Retinal pigment epithelial cell (primary cell): Measurements from ENCODE around the gene C5AR2.
"Not testable (repeated sequence)": the region's sequence is repeated elsewhere in the genome, so short reads cannot be mapped to it uniquely, and the experiment has no call there.

ENCODE experiments used
- DNase-seq: peaks from one replicate; pipeline ENCODE4 v3.0.0-alpha.2; 2010; ENCODE audit warnings: low read depth
- H3K4me3 ChIP-seq: 2 replicates; pipeline ENCODE4 v1.5.1; 2011; ENCODE audit warnings: mild to moderate bottlenecking, low read length, control low read depth, moderate library complexity
- TF ChIP-seq, protein P1 (sequence below): conservative IDR thresholded peaks from 2 replicates; pipeline ENCODE4 v1.5.1; 2011; ENCODE audit warnings: low read depth, low read length, control low read depth, inconsistent platforms

The C5AR2 gene

DNA sequence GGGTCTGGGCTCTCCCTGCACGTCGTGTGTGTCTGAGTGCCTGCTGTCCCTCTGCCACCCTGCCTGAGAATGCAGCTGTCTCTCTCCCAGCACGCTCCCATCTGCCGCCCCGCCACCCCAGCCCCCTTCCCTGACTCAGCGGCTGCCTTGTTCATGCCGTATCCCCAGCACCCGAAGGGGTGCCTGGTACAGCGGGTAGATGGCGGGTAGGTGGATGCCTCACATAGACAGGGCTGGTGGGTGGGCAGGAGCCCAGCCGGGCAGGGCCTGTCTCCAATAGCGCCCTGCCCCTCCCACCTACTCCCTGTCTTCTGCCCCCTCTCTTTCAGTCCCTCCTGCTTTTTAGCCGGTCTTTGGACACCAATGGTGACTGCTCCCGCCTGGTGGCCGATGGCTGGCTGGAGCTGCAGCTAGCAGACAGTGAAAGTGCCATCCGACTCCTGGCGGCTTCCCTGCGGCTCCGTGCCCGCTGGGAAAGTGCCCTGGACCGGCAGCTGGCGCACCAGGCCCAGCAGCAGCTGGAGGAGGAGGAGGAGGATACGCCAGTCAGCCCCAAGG, 47.5 kb downstream of the C5AR2 start:
- H3K4me3 ChIP-seq, result no peak overlapping the region
- DNase-seq, result no peak

DNA sequence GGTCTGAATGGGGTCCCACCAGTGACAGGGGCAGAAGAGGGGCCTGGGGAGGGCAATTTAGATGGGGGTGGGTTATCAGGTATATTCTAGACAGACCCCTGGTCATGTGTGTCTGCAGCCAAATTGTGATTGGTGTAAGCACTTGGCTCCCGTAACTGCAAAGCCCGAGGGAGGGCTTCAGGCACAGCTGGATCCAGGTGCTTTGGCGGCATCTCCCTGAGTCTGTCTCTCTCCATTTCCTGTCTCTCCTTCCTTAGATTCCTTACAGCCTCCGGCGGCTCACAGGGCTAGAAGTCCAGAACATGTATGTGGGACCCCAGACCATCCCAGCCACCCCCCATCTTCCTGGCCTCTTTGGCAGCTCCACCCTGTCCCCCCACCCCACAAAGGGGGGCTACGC, 48.6 kb downstream of the C5AR2 start:
- H3K4me3 ChIP-seq, result no peak overlapping the region
- no peak for DNase-seq
- TF ChIP-seq, protein P1, sequence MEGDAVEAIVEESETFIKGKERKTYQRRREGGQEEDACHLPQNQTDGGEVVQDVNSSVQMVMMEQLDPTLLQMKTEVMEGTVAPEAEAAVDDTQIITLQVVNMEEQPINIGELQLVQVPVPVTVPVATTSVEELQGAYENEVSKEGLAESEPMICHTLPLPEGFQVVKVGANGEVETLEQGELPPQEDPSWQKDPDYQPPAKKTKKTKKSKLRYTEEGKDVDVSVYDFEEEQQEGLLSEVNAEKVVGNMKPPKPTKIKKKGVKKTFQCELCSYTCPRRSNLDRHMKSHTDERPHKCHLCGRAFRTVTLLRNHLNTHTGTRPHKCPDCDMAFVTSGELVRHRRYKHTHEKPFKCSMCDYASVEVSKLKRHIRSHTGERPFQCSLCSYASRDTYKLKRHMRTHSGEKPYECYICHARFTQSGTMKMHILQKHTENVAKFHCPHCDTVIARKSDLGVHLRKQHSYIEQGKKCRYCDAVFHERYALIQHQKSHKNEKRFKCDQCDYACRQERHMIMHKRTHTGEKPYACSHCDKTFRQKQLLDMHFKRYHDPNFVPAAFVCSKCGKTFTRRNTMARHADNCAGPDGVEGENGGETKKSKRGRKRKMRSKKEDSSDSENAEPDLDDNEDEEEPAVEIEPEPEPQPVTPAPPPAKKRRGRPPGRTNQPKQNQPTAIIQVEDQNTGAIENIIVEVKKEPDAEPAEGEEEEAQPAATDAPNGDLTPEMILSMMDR, result no peak

More for the DNA sequence above, 47.5 kb downstream of the C5AR2 start:
- TF ChIP-seq, protein P1, result no peak

DNA sequence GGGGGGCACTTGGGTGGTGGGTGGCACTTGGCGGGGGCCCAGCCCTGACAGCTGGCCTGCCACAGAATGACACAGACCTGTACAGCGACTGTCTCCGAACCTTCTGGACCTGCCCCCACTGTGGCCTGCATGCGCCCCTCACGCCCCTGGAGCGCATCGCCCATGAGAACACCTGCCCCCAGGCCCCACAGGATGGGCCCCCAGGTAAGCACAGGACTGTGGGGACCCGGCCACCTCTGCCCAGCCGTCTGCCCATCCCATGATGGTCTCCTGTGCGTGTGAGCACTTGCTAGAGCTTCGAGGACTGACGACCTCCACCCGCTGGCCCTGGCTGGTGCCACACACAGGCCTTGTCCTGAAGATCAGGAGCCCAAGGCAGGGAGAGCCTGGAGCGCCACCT, 49.1 kb downstream of the C5AR2 start:
- DNase-seq, result no peak
- TF ChIP-seq, protein P1, result no peak
- no peak overlapping the region for H3K4me3 ChIP-seq

DNA sequence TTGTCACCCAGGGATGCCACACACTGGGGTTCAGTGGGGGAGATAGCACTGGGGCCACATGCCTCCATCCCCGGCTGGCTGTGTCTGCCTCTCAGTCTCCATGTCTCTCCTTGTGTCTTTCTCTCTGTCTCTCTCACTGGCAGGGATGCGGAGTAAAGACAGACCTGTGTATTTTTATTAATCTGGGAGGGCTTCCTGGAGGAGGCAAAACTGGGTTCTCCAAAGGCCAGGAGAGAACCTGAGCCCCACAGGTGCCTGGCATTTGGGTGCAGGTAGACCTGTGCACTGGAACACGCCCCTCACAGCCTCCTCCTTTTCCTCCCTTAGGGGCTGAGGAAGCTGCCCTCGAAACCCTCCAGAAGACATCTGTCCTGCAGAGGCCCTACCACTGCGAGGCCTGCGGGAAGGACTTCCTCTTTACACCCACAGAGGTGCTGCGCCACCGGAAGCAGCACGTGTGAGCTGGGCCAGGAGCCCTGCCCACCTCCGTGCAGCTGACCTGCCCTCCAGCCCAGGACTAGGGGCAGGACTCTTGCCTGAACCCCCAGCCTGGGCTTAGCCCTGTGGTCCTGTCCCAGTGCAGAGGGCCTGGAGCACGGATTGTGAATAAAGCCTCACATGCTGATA, 49.8 kb downstream of the C5AR2 start:
- DNase-seq, result no peak
- TF ChIP-seq, protein P1, result no peak
- H3K4me3 ChIP-seq, result no peak overlapping the region

DNA sequence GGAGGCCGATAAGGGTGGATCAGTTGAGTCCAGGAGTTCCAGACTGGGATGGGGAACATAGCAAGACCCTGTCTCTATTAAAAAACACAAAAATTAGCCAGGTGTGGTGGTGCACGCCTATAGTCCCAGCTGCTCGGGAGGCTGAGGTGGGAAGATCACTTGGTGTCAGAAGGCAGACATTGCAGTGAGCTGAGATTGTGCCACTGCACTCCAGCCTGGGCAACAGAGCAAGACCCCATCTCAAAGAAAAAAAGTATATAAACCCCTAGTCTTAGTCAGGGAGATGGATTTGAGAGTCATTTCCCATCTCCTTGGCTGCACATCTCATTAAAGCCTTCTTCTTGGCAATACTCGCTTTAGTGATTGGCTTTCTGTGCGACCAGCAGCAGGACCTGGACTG, 51.9 kb downstream of the C5AR2 start:
- H3K4me3 ChIP-seq, DNase-seq: not testable (repeated sequence)

DNA sequence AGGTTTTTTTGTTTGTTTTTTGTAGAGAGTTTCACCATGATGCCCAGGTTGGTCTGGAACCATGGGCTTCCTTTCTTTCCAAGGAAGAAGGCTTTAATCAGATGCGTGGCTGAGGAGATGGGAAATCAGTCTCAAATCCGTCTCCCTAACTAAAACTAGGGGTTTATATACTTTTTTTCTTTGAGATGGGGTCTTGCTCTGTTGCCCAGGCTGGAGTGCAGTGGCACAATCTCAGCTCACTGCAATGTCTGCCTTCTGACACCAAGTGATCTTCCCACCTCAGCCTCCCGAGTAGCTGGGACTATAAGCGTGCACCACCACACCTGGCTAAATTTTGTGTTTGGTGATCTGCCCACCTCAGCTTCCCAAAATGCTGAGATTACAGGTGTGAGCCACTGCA, 52.6 kb downstream of the C5AR2 start:
- DNase-seq, H3K4me3 ChIP-seq: not testable (repeated sequence)

DNA sequence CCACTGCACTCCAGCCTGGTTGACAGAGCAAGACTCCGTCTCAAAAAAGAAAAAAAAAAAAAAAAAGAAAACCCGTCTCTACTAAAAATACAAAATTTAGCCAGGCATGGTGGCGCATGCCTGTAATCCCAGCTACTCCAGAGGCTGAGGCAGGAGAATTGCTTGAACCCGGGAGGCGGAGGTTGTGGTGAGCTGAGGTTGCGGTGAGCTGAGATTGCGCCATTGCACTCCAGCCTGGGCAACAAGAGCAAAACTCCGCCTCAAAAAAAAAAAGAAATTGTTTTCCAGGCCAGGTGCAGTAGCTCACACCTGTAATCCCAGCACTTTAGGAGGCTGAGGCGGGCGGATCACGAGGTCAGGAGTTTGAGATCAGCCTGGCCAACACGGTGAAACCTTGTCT, 54.6 kb downstream of the C5AR2 start:
- H3K4me3 ChIP-seq, DNase-seq: not testable (repeated sequence)

DNA sequence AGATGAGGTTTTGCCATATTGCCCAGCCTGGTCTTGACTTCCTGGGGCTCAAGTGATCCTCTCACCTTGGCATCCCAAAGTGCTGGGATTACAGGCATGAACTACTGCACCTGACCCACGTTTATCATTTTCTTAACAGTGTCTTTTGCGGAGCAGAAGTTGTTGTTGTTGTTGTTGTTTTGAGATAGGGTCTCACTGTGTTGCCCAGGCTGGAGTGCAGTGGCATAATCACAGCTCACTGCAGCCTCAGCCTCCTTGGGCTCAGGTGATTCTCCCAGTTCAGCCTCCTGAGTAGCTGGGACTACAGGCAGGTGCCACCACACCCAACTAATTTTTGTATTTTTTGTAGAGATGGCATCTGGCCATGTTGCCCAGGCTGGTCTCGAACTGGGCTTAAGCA, 55.6 kb downstream of the C5AR2 start:
- not testable (repeated sequence) for DNase-seq, H3K4me3 ChIP-seq

DNA sequence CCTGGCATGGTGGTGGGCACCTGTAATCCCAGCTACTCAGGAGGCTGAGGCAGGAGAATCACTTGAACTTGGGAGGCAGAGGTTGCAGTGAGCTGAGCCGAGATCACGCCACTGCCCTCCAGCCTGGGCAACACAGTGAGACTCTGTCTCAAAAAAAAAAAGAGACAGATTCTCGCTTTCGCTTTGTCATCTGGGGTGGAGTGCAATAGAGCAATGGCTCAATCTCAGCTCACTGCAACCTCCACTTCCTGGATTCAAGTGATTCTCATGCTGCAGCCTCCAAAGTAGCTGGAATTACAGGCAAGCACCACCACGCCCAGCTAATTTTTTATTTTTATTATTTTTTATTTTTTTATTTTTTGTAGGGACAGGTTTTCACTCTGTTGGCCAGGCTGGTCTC, 56.7 kb downstream of the C5AR2 start:
- not testable (repeated sequence) for H3K4me3 ChIP-seq, DNase-seq

DNA sequence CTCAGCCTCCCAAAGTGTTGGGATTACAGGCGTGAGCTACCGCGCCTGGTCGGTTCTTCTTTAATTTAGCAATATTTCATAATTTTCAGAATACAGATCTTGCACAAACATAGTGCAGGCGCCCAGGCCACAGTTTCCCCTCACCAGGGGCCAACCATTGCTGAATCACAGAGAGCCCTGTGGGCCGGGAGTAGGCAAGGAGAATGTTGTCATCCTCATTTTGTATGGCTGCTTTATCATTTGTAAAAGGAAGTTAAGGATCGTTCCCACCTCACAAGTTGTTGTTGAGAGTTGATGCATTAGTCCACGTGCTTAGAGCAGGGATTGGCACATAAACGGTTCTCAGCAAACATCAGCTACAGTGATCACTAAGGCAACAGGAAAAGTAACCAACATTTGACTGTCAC, 57.2 kb downstream of the C5AR2 start:
- TF ChIP-seq, protein P1, result no peak
- no peak for DNase-seq

More for the DNA sequence above, 57.2 kb downstream of the C5AR2 start:
- H3K4me3 ChIP-seq, result no peak overlapping the region
